Panc1 (cell line): ENCODE results near the gene GPR31. TPM values are rescaled to one million over a fixed set of nuclear protein-coding genes. Genes with fewer than 3 reads are reported as not detected.

ENCODE experiments used
- ATAC-seq: fragments of 200-7000 bp; cut with Tn5 transposase; 2 replicates; pipeline ENCODE4 v1.9.1; 2020; ENCODE audit warnings: mild to moderate bottlenecking, moderate library complexity
- BruUV-seq: library from RNA; stranded (reverse); fragments of 400-500 nt; replicated peaks from 2 replicates; lab custom pipeline; 2021; lab: Mats Ljungman, UMichigan
- CTCF ChIA-PET: fragments of 300-600 bp; sonication (Branson Sonifier 250); formaldehyde crosslinking; loops from one replicate; lab custom pipeline; 2022; ENCODE audit warnings: antibody characterized with exemption; lab: Charles Lee
- POLR2A ChIA-PET: fragments of 300-600 bp; sonication (Branson Sonifier 250); formaldehyde crosslinking; loops from one replicate; lab custom pipeline; 2022; ENCODE audit warnings: antibody characterized with exemption; lab: Charles Lee
- DNase-seq: peaks from one replicate; pipeline ENCODE4 v3.0.0-alpha.2; 2010; ENCODE audit warnings: low read depth, low spot score
- H3K27ac ChIP-seq: 2 replicates; pipeline ENCODE4 v1.5.1; 2011; ENCODE audit warnings: mild to moderate bottlenecking, low read length, inconsistent platforms
- H3K27me3 ChIP-seq: fragments of 200-500 bp; sonication (Bioruptor generic); 2 replicates; pipeline ENCODE4 v1.6.0; 2014; ENCODE audit warnings: low read length, inconsistent platforms; ENCODE audit not compliant: control insufficient read depth, insufficient read depth
- H3K36me3 ChIP-seq: fragments of 200-500 bp; sonication (Bioruptor generic); 2 replicates; pipeline ENCODE4 v1.5.1; 2014; ENCODE audit warnings: inconsistent platforms, mild to moderate bottlenecking, low read length, moderate library complexity; ENCODE audit not compliant: control insufficient read depth, insufficient read depth
- H3K4me1 ChIP-seq: 2 replicates; pipeline ENCODE4 v1.5.1; 2011; ENCODE audit warnings: inconsistent platforms, mild to moderate bottlenecking, low read length, moderate library complexity; ENCODE audit not compliant: control insufficient read depth, insufficient read depth
- H3K4me3 ChIP-seq, 2 experiments: 2 replicates each; pipeline ENCODE4 v1.5.1; 2011 to 2012; ENCODE audit warnings: low read depth in 2 of 2, low read length in 2 of 2, mild to moderate bottlenecking in 2 of 2, inconsistent platforms in 1 of 2, moderate library complexity in 1 of 2
- H3K9me3 ChIP-seq: fragments of 200-500 bp; sonication (Bioruptor generic); 2 replicates; pipeline ENCODE4 v1.5.1; 2014; ENCODE audit warnings: low read depth, mild to moderate bottlenecking, inconsistent platforms, low read length, moderate library complexity; ENCODE audit not compliant: control insufficient read depth, insufficient read depth
- CTCF ChIP-seq: fragments of 450-650 bp; IDR thresholded peaks from 2 replicates; pipeline ENCODE4 v1.5.1; 2017; ENCODE audit warnings: mild to moderate bottlenecking
- POLR2AphosphoS5 ChIP-seq: IDR thresholded peaks from 2 replicates; pipeline ENCODE4 v1.6.1; 2012; ENCODE audit warnings: mild to moderate bottlenecking, low read depth, low read length, moderate library complexity
- REST ChIP-seq, 2 experiments: IDR thresholded peaks; 2 replicates each; pipeline ENCODE4 v1.6.1; 2011 to 2012; ENCODE audit warnings: low read depth in 2 of 2, control low read depth in 1 of 2, low read length in 1 of 2, mild to moderate bottlenecking in 1 of 2, moderate library complexity in 1 of 2; ENCODE audit not compliant: insufficient read depth in 1 of 2
- SIN3A ChIP-seq: IDR thresholded peaks from 2 replicates; pipeline ENCODE4 v1.6.1; 2012; ENCODE audit warnings: low read depth, mild to moderate bottlenecking, low read length, moderate library complexity, borderline replicate concordance; ENCODE audit not compliant: insufficient read depth
- TCF7L2 ChIP-seq: IDR thresholded peaks from 2 replicates; pipeline ENCODE4 v1.6.1; 2011; ENCODE audit warnings: mild to moderate bottlenecking, low read depth, low read length, inconsistent platforms
- in situ Hi-C: cut with HindIII; loops from 2 replicates; pipeline ENCODE4 v1.10.0; 2016; ENCODE audit warnings: low sequenced_read_pairs, low pct_unique_long_range_greater_than_20kb
- intact Hi-C: fragments of 100-400 bp; cut with micrococcal nuclease; formaldehyde crosslinking; loops from one replicate; pipeline ENCODE4 v1.10.0; 2022; ENCODE audit not compliant: unreplicated experiment
- total RNA-seq: library from RNA; stranded (reverse); gene quantifications from one replicate; pipeline ENCODE4 v1.2.1, GENCODE V29; 2021; ENCODE audit not compliant: unreplicated experiment

GPR31 gene
- total RNA-seq, 1 experiment from 2014 or later: not detected

GRCh38 chr6:167116838-167117228, 40.9 kb downstream of the GPR31 start:
- CTCF ChIA-PET: no interaction called here
- Histone ChIP-seq H3K27ac (no peak overlapping the region), H3K9me3 (0 out of 2 replicates have a peak, but pooled peaks cover 3% of the 10 kb centered on the region), H3K4me1 (no peaks in the 10 kb centered on the region), H3K36me3 (no peaks in the 10 kb centered on the region), H3K27me3 (peaks cover 17% of the 10 kb centered on the region), H3K4me3 (no peak overlapping the region)
- no peak for ATAC-seq
- TF ChIP-seq POLR2AphosphoS5 (no peak), SIN3A (no peak), TCF7L2 (no peak), CTCF (no peak), REST (IDR thresholded peaks at IDR 0.05; ENCODE audit: insufficient read depth in 1 of 2, low read depth in 2 of 2, low read length in 1 of 2) (no peak)
- DNase-seq: no peak
- in situ Hi-C loops: no loop called here
- intact Hi-C loops: no loop called here
- no TSS peak for BruUV-seq
- POLR2A ChIA-PET: no interaction called here

GRCh38 chr6:167116109-167116837, 41.5 kb downstream of the GPR31 start:
- DNase-seq (no peak), ATAC-seq (no peak)
- H3K27ac ChIP-seq: no peak overlapping the region
- POLR2A ChIA-PET: no interaction called here
- in situ Hi-C loops: no loop called here
- no TSS peak for BruUV-seq
- H3K4me1 ChIP-seq: no peaks in the 10 kb centered on the region
- no peaks in the 10 kb centered on the region for H3K36me3 ChIP-seq
- H3K9me3 ChIP-seq: 0 out of 2 replicates have a peak, but pooled peaks cover 3% of the 10 kb centered on the region
- CTCF ChIA-PET: interaction anchor here (0.5 kb wide), 1 partner anchor 304 kb away, joined by 4 read pairs; no protein-coding TSS in a partner anchor
- H3K27me3 ChIP-seq: peaks cover 23% of the 10 kb centered on the region
- intact Hi-C loops: no loop called here
- TF ChIP-seq TCF7L2: no peak
- H3K4me3 ChIP-seq: no peak overlapping the region

- no peak for TF ChIP-seq SIN3A
- TF ChIP-seq CTCF: no peak
- in situ Hi-C loops (no loop called here), intact Hi-C loops (no loop called here)
- no TSS peak for BruUV-seq
- H3K27me3 ChIP-seq: peaks cover 20% of the 10 kb centered on the region
- no peak overlapping the region for H3K27ac ChIP-seq
- H3K4me1 ChIP-seq: no peaks in the 10 kb centered on the region
- ChIA-PET CTCF (no interaction called here), POLR2A (no interaction called here)
- no peak for ATAC-seq
- H3K4me3 ChIP-seq: no peak overlapping the region
- 0 out of 2 replicates have a peak, but pooled peaks cover 2% of the 10 kb centered on the region for H3K9me3 ChIP-seq
- no peaks in the 10 kb centered on the region for H3K36me3 ChIP-seq
- no peak for DNase-seq
Measured at GRCh38 chr6:167115054-167115453, 42.7 kb downstream of the GPR31 start.
